Measurements from ENCODE around the gene CCT7. TPM values are rescaled to one million over a fixed set of nuclear protein-coding genes. Genes with fewer than 3 reads are reported as not detected.

Gene CCT7
- total and polyA plus RNA-seq, 8 donors: 177 to 233 (median 214) TPM

- Histone ChIP-seq H3K27me3 (no peaks in the 10 kb centered on the region), H3K4me1 (no peaks in the 10 kb centered on the region), H3K27ac (no peak overlapping the region), H3K9me3 (no peaks in the 10 kb centered on the region), H3K36me3 (peaks cover 0 to 27% of the 10 kb centered on the region in 2 donors), H3K4me3 (no peak overlapping the region)
- intact Hi-C loops (cut with DNase I): no loop called here
- ATAC-seq (no peak), DNase-seq (peak in 3 of 4 donors; percentile 8 to 82 (median 58))
- TF ChIP-seq CTCF (IDR thresholded peaks at IDR 0.05): no peak
These were observed 23.5 kb downstream of the CCT7 start for GRCh38 chr2:73257425-73258125.

GRCh38 chr2:73258186-73258912 lies 24.2 kb downstream of the CCT7 start:
- TF ChIP-seq CTCF (IDR thresholded peaks at IDR 0.05): no peak
- no peak overlapping the region for H3K27ac ChIP-seq
- no peak overlapping the region for H3K4me3 ChIP-seq
- ATAC-seq (no peak), DNase-seq (peak in 1 of 4 donors; percentile 59)
- no peaks in the 10 kb centered on the region for H3K27me3 ChIP-seq
- H3K4me1 ChIP-seq: no peaks in the 10 kb centered on the region
- no peaks in the 10 kb centered on the region for H3K9me3 ChIP-seq
- intact Hi-C loops (cut with DNase I): no loop called here
- peaks cover 0 to 19% of the 10 kb centered on the region in 2 donors for H3K36me3 ChIP-seq

GRCh38 chr2:73258913-73259215 lies 24.8 kb downstream of the CCT7 start:
- no peak overlapping the region for H3K27ac ChIP-seq
- H3K4me3 ChIP-seq: no peak overlapping the region
- DNase-seq (peak in 1 of 4 donors; percentile 59), ATAC-seq (no peak)
- no peaks in the 10 kb centered on the region for H3K4me1 ChIP-seq
- no peak for TF ChIP-seq CTCF (IDR thresholded peaks at IDR 0.05)
- no peaks in the 10 kb centered on the region for H3K27me3 ChIP-seq
- H3K36me3 ChIP-seq: peaks cover 0 to 14% of the 10 kb centered on the region in 2 donors
- no peaks in the 10 kb centered on the region for H3K9me3 ChIP-seq
- intact Hi-C loops (cut with DNase I): no loop called here

GRCh38 chr2:73259276-73259675 lies 25.2 kb downstream of the CCT7 start:
- intact Hi-C loops (cut with DNase I): no loop called here
- Histone ChIP-seq H3K4me1 (no peaks in the 10 kb centered on the region), H3K27me3 (no peaks in the 10 kb centered on the region), H3K36me3 (peaks cover 0 to 10% of the 10 kb centered on the region in 2 donors), H3K9me3 (no peaks in the 10 kb centered on the region), H3K4me3 (no peak overlapping the region), H3K27ac (no peak overlapping the region)
- no peak for DNase-seq
- ATAC-seq: no peak
- no peak for TF ChIP-seq CTCF (IDR thresholded peaks at IDR 0.05)

- no peaks in the 10 kb centered on the region for H3K9me3 ChIP-seq
- TF ChIP-seq CTCF (IDR thresholded peaks at IDR 0.05): no peak
- no peak for DNase-seq
- intact Hi-C loops (cut with DNase I): no loop called here
- peaks cover 0 to 5% of the 10 kb centered on the region in 2 donors for H3K36me3 ChIP-seq
- no peak overlapping the region for H3K4me3 ChIP-seq
- H3K27ac ChIP-seq: no peak overlapping the region
- no peaks in the 10 kb centered on the region for H3K27me3 ChIP-seq
- ATAC-seq: no peak
- H3K4me1 ChIP-seq: no peaks in the 10 kb centered on the region
These were observed 25.7 kb downstream of the CCT7 start for GRCh38 chr2:73259704-73260337.

Measured in left lung (tissue), 10 donors.